HFF-Myc (cell line): ENCODE data around the gene PADI2.

Source experiments
- DNase-seq: peaks from one replicate; pipeline ENCODE4 v3.0.0-alpha.2; 2011; ENCODE audit warnings: low read depth; ENCODE audit errors: extremely low read depth
- H3K4me3 ChIP-seq: replicated peaks from 2 replicates; pipeline ENCODE4 v1.5.1; 2011; ENCODE audit warnings: low read depth, mild to moderate bottlenecking, control low read depth, low read length
- TF ChIP-seq, protein P1 (sequence below): IDR thresholded peaks from 2 replicates; pipeline ENCODE4 v1.5.1; 2012; ENCODE audit warnings: mild to moderate bottlenecking, low read depth, low read length, control low read depth; ENCODE audit errors: missing control alignments

Gene PADI2

DNA sequence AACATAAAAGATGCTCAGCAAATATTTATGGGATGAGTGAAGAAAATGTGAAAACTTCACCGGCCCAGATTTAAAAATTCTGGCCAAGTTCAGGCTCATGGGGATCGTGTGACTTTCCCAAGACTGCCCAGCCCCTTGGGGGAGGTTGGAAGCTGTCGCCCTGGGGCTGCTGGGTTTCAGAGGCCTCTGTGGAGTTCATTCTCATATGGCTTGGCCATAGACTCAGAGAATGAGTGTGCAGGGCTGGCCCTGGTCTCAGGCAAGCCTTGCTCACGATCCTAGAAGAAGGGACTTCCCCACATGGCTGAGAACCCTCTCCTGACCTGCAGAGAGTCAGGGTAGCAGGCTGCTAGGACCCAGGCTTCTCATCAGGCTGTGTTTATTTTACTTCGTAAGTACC lies 24.6 kb downstream of the PADI2 start:
- DNase-seq = no peak
- TF ChIP-seq, protein P1, sequence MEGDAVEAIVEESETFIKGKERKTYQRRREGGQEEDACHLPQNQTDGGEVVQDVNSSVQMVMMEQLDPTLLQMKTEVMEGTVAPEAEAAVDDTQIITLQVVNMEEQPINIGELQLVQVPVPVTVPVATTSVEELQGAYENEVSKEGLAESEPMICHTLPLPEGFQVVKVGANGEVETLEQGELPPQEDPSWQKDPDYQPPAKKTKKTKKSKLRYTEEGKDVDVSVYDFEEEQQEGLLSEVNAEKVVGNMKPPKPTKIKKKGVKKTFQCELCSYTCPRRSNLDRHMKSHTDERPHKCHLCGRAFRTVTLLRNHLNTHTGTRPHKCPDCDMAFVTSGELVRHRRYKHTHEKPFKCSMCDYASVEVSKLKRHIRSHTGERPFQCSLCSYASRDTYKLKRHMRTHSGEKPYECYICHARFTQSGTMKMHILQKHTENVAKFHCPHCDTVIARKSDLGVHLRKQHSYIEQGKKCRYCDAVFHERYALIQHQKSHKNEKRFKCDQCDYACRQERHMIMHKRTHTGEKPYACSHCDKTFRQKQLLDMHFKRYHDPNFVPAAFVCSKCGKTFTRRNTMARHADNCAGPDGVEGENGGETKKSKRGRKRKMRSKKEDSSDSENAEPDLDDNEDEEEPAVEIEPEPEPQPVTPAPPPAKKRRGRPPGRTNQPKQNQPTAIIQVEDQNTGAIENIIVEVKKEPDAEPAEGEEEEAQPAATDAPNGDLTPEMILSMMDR = no peak
- H3K4me3 ChIP-seq = no peak overlapping the region

DNA sequence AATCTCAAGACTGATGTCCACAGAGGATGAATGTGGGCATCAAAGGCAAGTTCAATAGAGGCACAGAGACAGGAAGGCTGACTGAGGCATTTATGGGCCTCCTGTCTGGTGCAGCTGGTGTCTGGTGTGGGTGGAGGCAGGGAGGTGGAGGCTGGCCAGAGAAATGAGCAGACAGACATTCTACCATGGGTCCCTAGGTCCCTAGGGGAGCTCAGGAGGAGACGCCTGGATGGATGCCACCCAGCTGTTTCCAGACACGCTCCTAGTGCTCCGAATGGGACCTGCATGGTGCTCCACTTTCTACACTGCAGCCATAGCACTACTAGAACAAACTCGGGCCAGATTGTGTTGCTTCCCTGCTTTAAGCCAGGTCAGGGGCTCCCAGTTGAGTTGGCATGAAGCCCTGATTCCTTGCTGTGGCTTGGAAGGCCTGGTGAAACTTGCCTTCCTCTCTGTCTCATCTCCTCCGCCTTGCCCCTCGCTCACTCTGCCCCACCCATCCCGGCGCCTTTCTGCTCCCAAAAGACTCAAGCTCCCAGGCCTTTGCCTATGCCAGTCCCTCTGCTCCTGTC lies 25.3 kb downstream of the PADI2 start:
- TF ChIP-seq, protein P1 = no peak
- DNase-seq = no peak
- H3K4me3 ChIP-seq = no peak overlapping the region

DNA sequence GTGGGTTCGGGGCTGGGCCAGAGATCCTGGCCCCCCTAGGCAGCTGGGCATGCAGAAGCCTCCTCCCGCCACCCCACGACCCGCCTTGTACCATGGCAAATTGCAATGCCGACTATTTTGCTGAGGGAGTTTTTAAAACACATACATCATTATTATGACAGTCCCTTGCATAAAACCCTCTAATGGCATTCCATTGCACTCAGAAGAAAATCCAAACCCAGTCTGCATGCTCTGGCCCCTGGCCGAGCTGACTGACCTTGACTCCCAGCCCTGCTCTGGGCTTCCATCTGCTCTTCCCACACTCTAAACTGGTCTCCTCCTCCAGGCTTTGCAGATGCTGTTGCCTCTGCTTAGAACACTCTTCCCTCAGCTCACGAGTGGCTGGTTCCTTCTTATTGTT lies 28.0 kb downstream of the PADI2 start:
- no peak overlapping the region for H3K4me3 ChIP-seq
- TF ChIP-seq, protein P1 = no peak
- DNase-seq = no peak

DNA sequence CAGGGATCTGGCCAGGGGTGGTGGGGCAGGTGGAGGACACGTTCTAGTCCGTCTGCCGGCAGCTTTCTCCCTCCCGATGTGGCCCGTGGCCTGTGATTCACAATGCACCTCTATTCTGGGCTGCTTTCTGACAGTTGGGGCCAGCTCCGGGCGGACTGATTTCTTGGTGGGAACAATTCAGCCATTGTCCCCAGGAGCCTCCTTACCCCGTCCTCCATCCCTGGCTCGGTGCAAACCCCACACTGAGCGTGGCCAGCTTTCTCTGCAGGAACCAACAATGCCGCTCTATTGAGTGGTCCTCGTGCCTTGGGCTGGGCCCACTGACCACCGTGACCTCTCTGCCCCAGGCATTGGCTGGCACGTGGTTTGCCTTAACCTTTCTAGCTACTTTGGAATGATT lies 29.7 kb downstream of the PADI2 start:
- no peak for DNase-seq
- H3K4me3 ChIP-seq = no peak overlapping the region
- TF ChIP-seq, protein P1 = no peak

DNA sequence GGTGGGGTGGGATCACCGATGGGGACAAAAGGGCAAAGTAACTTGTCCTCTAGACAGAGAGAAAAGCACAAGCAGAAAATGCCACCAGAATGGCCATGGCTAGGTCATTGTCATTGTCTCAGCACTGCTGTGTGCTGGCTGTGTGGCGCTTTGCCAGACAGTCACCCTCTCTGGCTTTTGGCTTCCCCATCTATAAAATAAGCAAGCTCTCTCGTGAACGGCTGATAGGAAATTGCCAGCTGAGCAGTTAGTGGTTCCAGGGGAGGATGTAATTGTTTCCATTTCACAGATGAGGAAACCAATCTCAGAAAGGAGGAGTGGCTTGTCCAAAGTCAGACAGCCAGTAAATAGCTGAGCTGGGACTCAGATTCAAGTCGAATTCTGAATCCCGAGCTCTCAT lies 32.5 kb downstream of the PADI2 start:
- TF ChIP-seq, protein P1 = no peak
- DNase-seq = no peak

DNA sequence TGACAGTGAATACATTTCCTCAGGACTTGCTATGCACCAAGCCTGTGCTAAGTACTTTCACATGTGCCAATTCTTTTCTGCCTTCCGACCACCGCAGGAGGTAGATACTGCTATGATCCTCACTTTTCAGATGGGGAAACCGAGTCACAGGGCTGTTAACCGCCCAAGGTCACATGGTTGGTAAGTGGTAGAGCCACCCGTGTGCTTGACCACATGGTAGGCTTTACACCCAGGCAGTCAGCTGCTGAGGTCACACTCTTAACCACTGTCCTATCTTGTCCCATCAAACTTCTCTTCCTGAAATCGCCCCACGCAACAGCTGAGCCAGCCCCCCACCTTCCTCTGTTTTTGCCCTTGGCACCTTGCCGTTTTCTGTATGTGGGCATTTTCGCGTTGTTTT lies 34.5 kb downstream of the PADI2 start:
- no peak for DNase-seq
- no peak overlapping the region for H3K4me3 ChIP-seq
- TF ChIP-seq, protein P1 = no peak

More for the DNA sequence above, 32.5 kb downstream of the PADI2 start:
- H3K4me3 ChIP-seq = no peak overlapping the region

DNA sequence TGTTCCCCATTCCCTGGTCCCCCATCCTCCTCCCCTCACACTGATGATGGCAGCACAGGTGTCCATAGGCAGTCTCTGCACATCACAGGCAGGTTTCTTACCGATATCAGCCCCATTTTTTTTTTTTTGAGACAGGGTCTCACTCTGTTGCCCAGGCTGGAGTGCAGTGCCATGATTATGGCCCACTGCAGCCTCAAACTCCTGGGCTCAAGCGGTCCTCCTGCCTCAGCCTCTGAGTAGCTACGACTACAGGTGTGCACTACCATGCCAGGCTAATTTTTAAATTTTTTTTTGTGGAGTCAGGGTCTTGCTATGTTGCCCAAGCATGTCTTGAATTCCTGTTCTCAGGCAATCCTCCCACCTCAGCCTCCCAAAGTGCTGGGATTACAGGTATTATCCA lies 36.5 kb downstream of the PADI2 start:
- no peak overlapping the region for H3K4me3 ChIP-seq
- DNase-seq = no peak

More for the DNA sequence above, 36.5 kb downstream of the PADI2 start:
- TF ChIP-seq, protein P1 = no peak
